Measurements from ENCODE around the gene RAET1E.
"Not testable (repeated sequence)": the region's sequence is repeated elsewhere in the genome, so short reads cannot be mapped to it uniquely, and the experiment has no call there.

The RAET1E gene

GRCh38 chr6:149918151-149918905 lies 20.4 kb upstream of the RAET1E start:
- DNase-seq = no peak
- Histone ChIP-seq H3K27me3 (replicated peaks) (no peaks in the 10 kb centered on the region), H3K27ac (no peak overlapping the region), H3K4me3 (ENCODE audit: low read depth, low read length) (no peak overlapping the region), H3K36me3 (replicated peaks) (no peaks in the 10 kb centered on the region)
- in situ Hi-C loops (cut with HindIII; ENCODE audit: low pct_ligation_motif_present, low sequenced_read_pairs) = no loop called here
- no peak for TF ChIP-seq CTCF (IDR thresholded peaks at IDR 0.05; ENCODE audit: low read depth, low read length, missing control alignments)

- in situ Hi-C loops (cut with HindIII; ENCODE audit: low pct_ligation_motif_present, low sequenced_read_pairs) = no loop called here
- Histone ChIP-seq H3K36me3 (replicated peaks) (no peaks in the 10 kb centered on the region), H3K27ac (no peak overlapping the region), H3K27me3 (replicated peaks) (no peaks in the 10 kb centered on the region), H3K4me3 (ENCODE audit: low read depth, low read length) (no peak overlapping the region)
- TF ChIP-seq CTCF (IDR thresholded peaks at IDR 0.05; ENCODE audit: low read depth, low read length, missing control alignments) = no peak
- DNase-seq = no peak
These were observed 19.8 kb upstream of the RAET1E start for GRCh38 chr6:149917679-149918078.

- Histone ChIP-seq H3K36me3 (replicated peaks) (no peaks in the 10 kb centered on the region), H3K27me3 (replicated peaks) (no peaks in the 10 kb centered on the region), H3K27ac (no peak overlapping the region), H3K4me3 (ENCODE audit: low read depth, low read length) (no peak overlapping the region)
- TF ChIP-seq CTCF (IDR thresholded peaks at IDR 0.05; ENCODE audit: low read depth, low read length, missing control alignments) = no peak
- no peak for DNase-seq
- in situ Hi-C loops (cut with HindIII; ENCODE audit: low pct_ligation_motif_present, low sequenced_read_pairs) = no loop called here
These were observed 18.3 kb upstream of the RAET1E start for GRCh38 chr6:149915970-149916865.

- Histone ChIP-seq H3K36me3 (replicated peaks) (no peaks in the 10 kb centered on the region), H3K27ac (no peak overlapping the region), H3K27me3 (replicated peaks) (no peaks in the 10 kb centered on the region), H3K4me3 (ENCODE audit: low read depth, low read length) (no peak overlapping the region)
- TF ChIP-seq CTCF (IDR thresholded peaks at IDR 0.05; ENCODE audit: low read depth, low read length, missing control alignments) = no peak
- DNase-seq = no peak
- in situ Hi-C loops (cut with HindIII; ENCODE audit: low pct_ligation_motif_present, low sequenced_read_pairs) = no loop called here
These were observed 15.8 kb upstream of the RAET1E start for GRCh38 chr6:149913540-149914240.

- Histone ChIP-seq H3K27me3 (replicated peaks) (no peaks in the 10 kb centered on the region), H3K4me3 (ENCODE audit: low read depth, low read length) (no peak overlapping the region), H3K36me3 (replicated peaks) (no peaks in the 10 kb centered on the region), H3K27ac (no peak overlapping the region)
- in situ Hi-C loops (cut with HindIII; ENCODE audit: low pct_ligation_motif_present, low sequenced_read_pairs) = no loop called here
- TF ChIP-seq CTCF (IDR thresholded peaks at IDR 0.05; ENCODE audit: low read depth, low read length, missing control alignments) = no peak
- no peak for DNase-seq
These were observed 15.2 kb upstream of the RAET1E start for GRCh38 chr6:149913085-149913484.

- H3K36me3 ChIP-seq (replicated peaks); H3K27me3 ChIP-seq (replicated peaks); H3K27ac ChIP-seq; in situ Hi-C loops (cut with HindIII; ENCODE audit: low pct_ligation_motif_present, low sequenced_read_pairs); DNase-seq; H3K4me3 ChIP-seq (ENCODE audit: low read depth, low read length): not testable (repeated sequence)
These were observed 14.8 kb upstream of the RAET1E start for GRCh38 chr6:149912680-149913079.

All from brain microvascular endothelial cell (primary cell).